ENCODE results near the gene LPP. TPM values are rescaled to one million over a fixed set of nuclear protein-coding genes. Genes with fewer than 3 reads are reported as not detected.
"Not testable (repeated sequence)": the region's sequence is repeated elsewhere in the genome, so short reads cannot be mapped to it uniquely, and the experiment has no call there.

Gene LPP
- total RNA-seq, 1 donor from 2014 or later, result 28.2 TPM

GRCh38 chr3:188604651-188605050 lies 450.7 kb downstream of the LPP start:
- no peaks in the 10 kb centered on the region for H3K27me3 ChIP-seq (ENCODE audit: control insufficient read depth in 3 of 3, insufficient read depth in 3 of 3, low read length in 3 of 3)
- no peaks in the 10 kb centered on the region for H3K9me3 ChIP-seq (ENCODE audit: control insufficient read depth in 3 of 3, low read length in 3 of 3)
- no peak overlapping the region for H3K9ac ChIP-seq (ENCODE audit: low read depth in 1 of 3, low read length in 3 of 3)
- peaks cover 6 to 7% (median 6%) of the 10 kb centered on the region in 3 donors for H3K36me3 ChIP-seq (ENCODE audit: control insufficient read depth in 3 of 3, insufficient read depth in 3 of 3, low read length in 3 of 3)
- H3K27ac ChIP-seq (ENCODE audit: low read depth, low read length), result no peak overlapping the region
- peaks cover 4 to 6% (median 5%) of the 10 kb centered on the region in 3 donors for H3K4me1 ChIP-seq (ENCODE audit: control insufficient read depth in 3 of 3, insufficient read depth in 3 of 3, low read length in 3 of 3)
- H3K4me3 ChIP-seq (ENCODE audit: low read length in 3 of 3), result no peak overlapping the region

GRCh38 chr3:188605231-188605630 lies 451.3 kb downstream of the LPP start:
- peaks cover 4 to 6% (median 5%) of the 10 kb centered on the region in 3 donors for H3K4me1 ChIP-seq (ENCODE audit: control insufficient read depth in 3 of 3, insufficient read depth in 3 of 3, low read length in 3 of 3)
- peak overlapping the region; percentile 85 for H3K27ac ChIP-seq (ENCODE audit: low read depth, low read length)
- no peaks in the 10 kb centered on the region for H3K27me3 ChIP-seq (ENCODE audit: control insufficient read depth in 3 of 3, insufficient read depth in 3 of 3, low read length in 3 of 3)
- no peak overlapping the region for H3K9ac ChIP-seq (ENCODE audit: low read depth in 1 of 3, low read length in 3 of 3)
- H3K36me3 ChIP-seq (ENCODE audit: control insufficient read depth in 3 of 3, insufficient read depth in 3 of 3, low read length in 3 of 3), result peaks cover 11 to 12% (median 12%) of the 10 kb centered on the region in 3 donors
- H3K9me3 ChIP-seq (ENCODE audit: control insufficient read depth in 3 of 3, low read length in 3 of 3), result no peaks in the 10 kb centered on the region
- no peak overlapping the region for H3K4me3 ChIP-seq (ENCODE audit: low read length in 3 of 3)

- peak overlapping the region; percentile 85 for H3K27ac ChIP-seq (ENCODE audit: low read depth, low read length)
- peak overlapping the region in 1 of 3 donors; percentile 6 for H3K4me3 ChIP-seq (ENCODE audit: low read length in 3 of 3)
Observed at GRCh38 chr3:188605905-188606304, 451.9 kb downstream of the LPP start.

GRCh38 chr3:188607805-188608315 lies 453.9 kb downstream of the LPP start:
- Histone ChIP-seq H3K36me3 (ENCODE audit: control insufficient read depth in 3 of 3, insufficient read depth in 3 of 3, low read length in 3 of 3) (peaks cover 11 to 16% (median 13%) of the 10 kb centered on the region in 3 donors), H3K9ac (ENCODE audit: low read depth in 1 of 3, low read length in 3 of 3) (no peak overlapping the region), H3K9me3 (ENCODE audit: control insufficient read depth in 3 of 3, low read length in 3 of 3) (no peaks in the 10 kb centered on the region), H3K27me3 (ENCODE audit: control insufficient read depth in 3 of 3, insufficient read depth in 3 of 3, low read length in 3 of 3) (no peaks in the 10 kb centered on the region), H3K4me1 (ENCODE audit: control insufficient read depth in 3 of 3, insufficient read depth in 3 of 3, low read length in 3 of 3) (peaks cover 4 to 6% (median 5%) of the 10 kb centered on the region in 3 donors), H3K4me3 (ENCODE audit: low read length in 3 of 3) (no peak overlapping the region), H3K27ac (ENCODE audit: low read depth, low read length) (no peak overlapping the region)

More at GRCh38 chr3:188605905-188606304, 451.9 kb downstream of the LPP start:
- Histone ChIP-seq H3K36me3 (ENCODE audit: control insufficient read depth in 3 of 3, insufficient read depth in 3 of 3, low read length in 3 of 3) (peaks cover 11 to 16% (median 13%) of the 10 kb centered on the region in 3 donors), H3K27me3 (ENCODE audit: control insufficient read depth in 3 of 3, insufficient read depth in 3 of 3, low read length in 3 of 3) (no peaks in the 10 kb centered on the region), H3K9ac (ENCODE audit: low read depth in 1 of 3, low read length in 3 of 3) (peak overlapping the region in 1 of 3 donors; percentile 62), H3K9me3 (ENCODE audit: control insufficient read depth in 3 of 3, low read length in 3 of 3) (no peaks in the 10 kb centered on the region), H3K4me1 (ENCODE audit: control insufficient read depth in 3 of 3, insufficient read depth in 3 of 3, low read length in 3 of 3) (peaks cover 4 to 6% (median 5%) of the 10 kb centered on the region in 3 donors)

GRCh38 chr3:188608401-188608800 lies 454.4 kb downstream of the LPP start:
- Histone ChIP-seq H3K27ac (ENCODE audit: low read depth, low read length) (no peak overlapping the region), H3K36me3 (ENCODE audit: control insufficient read depth in 3 of 3, insufficient read depth in 3 of 3, low read length in 3 of 3) (peaks cover 11 to 16% (median 13%) of the 10 kb centered on the region in 3 donors), H3K9me3 (ENCODE audit: control insufficient read depth in 3 of 3, low read length in 3 of 3) (no peaks in the 10 kb centered on the region), H3K4me3 (ENCODE audit: low read length in 3 of 3) (no peak overlapping the region), H3K4me1 (ENCODE audit: control insufficient read depth in 3 of 3, insufficient read depth in 3 of 3, low read length in 3 of 3) (peaks cover 4 to 6% (median 5%) of the 10 kb centered on the region in 3 donors), H3K9ac (ENCODE audit: low read depth in 1 of 3, low read length in 3 of 3) (no peak overlapping the region), H3K27me3 (ENCODE audit: control insufficient read depth in 3 of 3, insufficient read depth in 3 of 3, low read length in 3 of 3) (no peaks in the 10 kb centered on the region)

GRCh38 chr3:188613721-188614120 lies 459.8 kb downstream of the LPP start:
- H3K27ac ChIP-seq (ENCODE audit: low read depth, low read length); H3K9me3 ChIP-seq (ENCODE audit: control insufficient read depth in 3 of 3, low read length in 3 of 3); H3K27me3 ChIP-seq (ENCODE audit: control insufficient read depth in 3 of 3, insufficient read depth in 3 of 3, low read length in 3 of 3); H3K4me3 ChIP-seq (ENCODE audit: low read length in 3 of 3); H3K4me1 ChIP-seq (ENCODE audit: control insufficient read depth in 3 of 3, insufficient read depth in 3 of 3, low read length in 3 of 3); H3K9ac ChIP-seq (ENCODE audit: low read depth in 1 of 3, low read length in 3 of 3): not testable (repeated sequence)
- H3K36me3 ChIP-seq (ENCODE audit: control insufficient read depth in 3 of 3, insufficient read depth in 3 of 3, low read length in 3 of 3), result peaks cover 11 to 16% (median 13%) of the 10 kb centered on the region in 3 donors

GRCh38 chr3:188617270-188617669 lies 463.3 kb downstream of the LPP start:
- Histone ChIP-seq H3K9me3 (ENCODE audit: control insufficient read depth in 3 of 3, low read length in 3 of 3) (no peaks in the 10 kb centered on the region), H3K36me3 (ENCODE audit: control insufficient read depth in 3 of 3, insufficient read depth in 3 of 3, low read length in 3 of 3) (no peaks in the 10 kb centered on the region), H3K27ac (ENCODE audit: low read depth, low read length) (no peak overlapping the region), H3K4me1 (ENCODE audit: control insufficient read depth in 3 of 3, insufficient read depth in 3 of 3, low read length in 3 of 3) (no peaks in the 10 kb centered on the region), H3K27me3 (ENCODE audit: control insufficient read depth in 3 of 3, insufficient read depth in 3 of 3, low read length in 3 of 3) (no peaks in the 10 kb centered on the region), H3K4me3 (ENCODE audit: low read length in 3 of 3) (no peak overlapping the region), H3K9ac (ENCODE audit: low read depth in 1 of 3, low read length in 3 of 3) (no peak overlapping the region)

GRCh38 chr3:188617988-188618701 lies 464.2 kb downstream of the LPP start:
- Histone ChIP-seq H3K36me3 (ENCODE audit: control insufficient read depth in 3 of 3, insufficient read depth in 3 of 3, low read length in 3 of 3) (no peaks in the 10 kb centered on the region), H3K4me3 (ENCODE audit: low read length in 3 of 3) (no peak overlapping the region), H3K27ac (ENCODE audit: low read depth, low read length) (no peak overlapping the region), H3K9me3 (ENCODE audit: control insufficient read depth in 3 of 3, low read length in 3 of 3) (no peaks in the 10 kb centered on the region), H3K27me3 (ENCODE audit: control insufficient read depth in 3 of 3, insufficient read depth in 3 of 3, low read length in 3 of 3) (no peaks in the 10 kb centered on the region), H3K4me1 (ENCODE audit: control insufficient read depth in 3 of 3, insufficient read depth in 3 of 3, low read length in 3 of 3) (no peaks in the 10 kb centered on the region), H3K9ac (ENCODE audit: low read depth in 1 of 3, low read length in 3 of 3) (no peak overlapping the region)

GRCh38 chr3:188620752-188621151 lies 466.8 kb downstream of the LPP start:
- H3K4me3 ChIP-seq (ENCODE audit: low read length in 3 of 3), result no peak overlapping the region
- no peaks in the 10 kb centered on the region for H3K36me3 ChIP-seq (ENCODE audit: control insufficient read depth in 3 of 3, insufficient read depth in 3 of 3, low read length in 3 of 3)
- H3K9me3 ChIP-seq (ENCODE audit: control insufficient read depth in 3 of 3, low read length in 3 of 3), result no peaks in the 10 kb centered on the region
- no peak overlapping the region for H3K9ac ChIP-seq (ENCODE audit: low read depth in 1 of 3, low read length in 3 of 3)
- no peak overlapping the region for H3K27ac ChIP-seq (ENCODE audit: low read depth, low read length)
- H3K4me1 ChIP-seq (ENCODE audit: control insufficient read depth in 3 of 3, insufficient read depth in 3 of 3, low read length in 3 of 3), result peaks cover 4 to 8% (median 5%) of the 10 kb centered on the region in 3 donors
- no peaks in the 10 kb centered on the region for H3K27me3 ChIP-seq (ENCODE audit: control insufficient read depth in 3 of 3, insufficient read depth in 3 of 3, low read length in 3 of 3)

- Histone ChIP-seq H3K36me3 (ENCODE audit: control insufficient read depth in 3 of 3, insufficient read depth in 3 of 3, low read length in 3 of 3) (no peaks in the 10 kb centered on the region), H3K27ac (ENCODE audit: low read depth, low read length) (peak overlapping the region; percentile 43), H3K9ac (ENCODE audit: low read depth in 1 of 3, low read length in 3 of 3) (peak overlapping the region in 1 of 3 donors; percentile 9), H3K27me3 (ENCODE audit: control insufficient read depth in 3 of 3, insufficient read depth in 3 of 3, low read length in 3 of 3) (no peaks in the 10 kb centered on the region), H3K9me3 (ENCODE audit: control insufficient read depth in 3 of 3, low read length in 3 of 3) (no peaks in the 10 kb centered on the region), H3K4me3 (ENCODE audit: low read length in 3 of 3) (no peak overlapping the region), H3K4me1 (ENCODE audit: control insufficient read depth in 3 of 3, insufficient read depth in 3 of 3, low read length in 3 of 3) (peaks cover 4 to 8% (median 5%) of the 10 kb centered on the region in 3 donors)
Observed at GRCh38 chr3:188624384-188624783, 470.4 kb downstream of the LPP start.
